Suprapubic skin (tissue), 3 donors: ENCODE results near the gene UBALD1.

Source experiments
- POLR2AphosphoS5 ChIP-seq, 3 donors: sonication (generic); formaldehyde crosslinking; IDR thresholded peaks; one replicate each; pipeline ENCODE4 v1.6.1; 2017; ENCODE audit warnings: antibody characterized with exemption in 3 of 3
- TF ChIP-seq, protein P1 (sequence below), 2 donors: fragments of 200-600 bp in 1 of 2; fragments of 450-650 bp in 1 of 2; sonication (generic) in 1 of 2; IDR thresholded peaks; one replicate each; pipeline ENCODE4 v1.5.1; 2016 to 2019; ENCODE audit warnings: antibody characterized with exemption in 2 of 2, mild to moderate bottlenecking in 1 of 2, moderate library complexity in 1 of 2

DNA sequence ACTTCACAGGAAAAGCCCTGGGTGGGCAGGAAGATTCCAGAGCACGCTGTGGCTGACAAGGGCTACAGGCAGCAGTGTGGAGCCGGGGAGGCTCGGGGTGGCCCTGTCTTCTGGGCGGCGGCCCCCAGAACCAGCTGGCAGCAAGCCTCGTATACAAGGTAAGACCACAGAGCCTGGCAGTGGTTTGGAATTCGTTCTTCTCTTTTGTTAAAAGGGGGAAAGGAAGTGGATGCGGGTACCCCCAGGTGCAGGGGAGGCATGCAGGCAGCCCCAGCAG, 6.0 kb downstream of the UBALD1 start:
- TF ChIP-seq, protein P1, sequence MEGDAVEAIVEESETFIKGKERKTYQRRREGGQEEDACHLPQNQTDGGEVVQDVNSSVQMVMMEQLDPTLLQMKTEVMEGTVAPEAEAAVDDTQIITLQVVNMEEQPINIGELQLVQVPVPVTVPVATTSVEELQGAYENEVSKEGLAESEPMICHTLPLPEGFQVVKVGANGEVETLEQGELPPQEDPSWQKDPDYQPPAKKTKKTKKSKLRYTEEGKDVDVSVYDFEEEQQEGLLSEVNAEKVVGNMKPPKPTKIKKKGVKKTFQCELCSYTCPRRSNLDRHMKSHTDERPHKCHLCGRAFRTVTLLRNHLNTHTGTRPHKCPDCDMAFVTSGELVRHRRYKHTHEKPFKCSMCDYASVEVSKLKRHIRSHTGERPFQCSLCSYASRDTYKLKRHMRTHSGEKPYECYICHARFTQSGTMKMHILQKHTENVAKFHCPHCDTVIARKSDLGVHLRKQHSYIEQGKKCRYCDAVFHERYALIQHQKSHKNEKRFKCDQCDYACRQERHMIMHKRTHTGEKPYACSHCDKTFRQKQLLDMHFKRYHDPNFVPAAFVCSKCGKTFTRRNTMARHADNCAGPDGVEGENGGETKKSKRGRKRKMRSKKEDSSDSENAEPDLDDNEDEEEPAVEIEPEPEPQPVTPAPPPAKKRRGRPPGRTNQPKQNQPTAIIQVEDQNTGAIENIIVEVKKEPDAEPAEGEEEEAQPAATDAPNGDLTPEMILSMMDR (IDR thresholded peaks at IDR 0.05), result no peak
- TF ChIP-seq POLR2AphosphoS5 (IDR thresholded peaks at IDR 0.05), result no peak
